GM19328 (cell line): Measurements from ENCODE around the gene GRID1.

Experiments
- ATAC-seq: cut with Tn5 transposase; IDR thresholded peaks from one replicate; pipeline ENCODE4 v1.9.1; 2021; ENCODE audit warnings: mild to moderate bottlenecking, moderate library complexity; ENCODE audit not compliant: unreplicated experiment

Gene GRID1

DNA sequence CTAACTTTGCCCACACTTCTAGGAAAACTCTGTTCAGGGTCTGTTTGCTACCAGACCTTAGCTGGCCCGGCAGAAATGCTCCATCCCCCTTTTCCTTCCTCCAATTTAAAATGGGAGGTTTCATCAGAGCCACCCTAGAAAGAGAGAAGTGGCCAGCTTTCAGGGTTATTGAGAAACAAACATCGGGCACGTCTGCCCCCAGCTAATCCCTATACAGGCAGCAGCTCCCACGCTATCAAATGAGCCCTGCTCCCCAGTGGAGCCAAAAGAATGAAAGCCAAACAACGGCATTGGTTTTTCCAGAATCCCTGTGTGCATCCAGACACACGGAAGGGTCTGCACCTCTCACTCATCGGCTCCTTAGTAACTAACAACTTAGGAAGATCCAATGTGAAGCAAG, 132.5 kb downstream of the GRID1 start:
- no peak for ATAC-seq

DNA sequence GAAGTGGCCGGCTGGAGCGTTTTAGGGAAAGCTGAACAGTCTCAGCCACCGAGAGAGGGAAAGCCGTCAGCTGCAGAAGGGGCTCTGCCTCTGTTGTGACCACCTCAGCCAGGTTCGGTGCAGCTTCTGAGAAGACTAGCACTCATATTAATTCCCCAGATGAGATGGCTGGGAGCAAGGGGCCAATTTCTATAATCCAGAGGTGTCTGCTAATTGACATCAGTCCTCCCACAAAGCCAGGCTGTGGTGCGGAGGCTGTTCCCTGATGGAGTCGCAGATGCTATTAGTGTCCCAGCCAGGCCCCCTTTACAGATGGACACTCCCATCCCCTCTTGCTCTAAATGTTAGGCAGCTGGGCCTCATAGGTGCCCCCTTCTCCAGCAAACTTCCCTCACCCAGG, 133.5 kb downstream of the GRID1 start:
- ATAC-seq = no peak

DNA sequence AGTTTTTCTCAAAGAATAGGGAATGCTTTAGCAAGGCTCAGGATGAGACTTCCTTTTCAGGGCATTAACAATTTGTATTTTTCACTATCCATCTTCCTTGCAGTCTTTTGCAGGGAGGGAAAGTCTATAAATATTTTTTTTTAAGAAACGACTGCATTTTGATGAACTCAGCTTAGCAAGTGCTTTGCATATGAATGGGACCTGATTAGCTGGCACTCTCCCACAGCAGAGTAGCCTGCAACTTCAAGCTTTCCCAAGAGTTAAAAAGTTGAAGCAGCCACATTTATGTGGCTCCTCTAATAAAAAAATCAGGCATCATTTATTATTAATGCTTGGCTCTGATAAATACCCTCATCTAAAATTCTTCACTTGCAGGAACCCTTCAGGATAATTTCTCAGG, 134.0 kb downstream of the GRID1 start:
- no peak for ATAC-seq

DNA sequence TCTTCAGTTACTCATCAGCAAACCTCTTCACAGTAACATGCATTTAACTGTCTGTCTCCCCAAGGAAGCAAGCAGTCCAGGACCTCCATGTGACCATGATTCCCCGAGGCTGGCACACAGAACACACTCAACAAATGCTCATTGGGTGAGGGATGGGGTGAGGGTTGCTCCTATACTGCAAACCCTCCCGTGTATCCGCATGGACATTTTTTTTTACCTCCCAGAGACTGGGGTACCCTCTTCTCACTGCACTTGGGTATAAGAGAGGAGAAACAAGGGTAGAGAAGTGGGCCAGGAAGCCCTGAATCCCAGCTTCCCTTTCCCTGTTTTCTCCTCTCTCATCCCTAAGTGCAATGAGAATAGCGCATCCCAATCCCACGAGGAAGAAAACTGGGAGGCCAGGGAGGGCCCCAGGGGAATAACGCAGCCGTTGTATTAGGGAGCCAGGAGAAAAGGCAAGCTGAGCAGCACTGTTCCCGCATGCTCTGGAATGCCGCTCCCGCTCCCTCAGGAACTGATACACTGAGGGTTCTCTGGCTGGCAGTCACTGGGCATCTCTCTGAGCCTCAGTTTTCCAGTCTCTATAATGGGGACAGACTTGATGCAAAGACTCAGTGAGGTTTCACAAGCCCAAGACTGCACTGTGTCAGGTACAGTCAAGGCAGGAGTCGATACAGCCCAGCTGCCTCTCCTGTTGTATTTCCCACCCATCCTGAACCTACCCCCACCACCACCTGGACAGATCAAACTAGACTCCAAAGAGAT, 134.6 kb downstream of the GRID1 start:
- no peak for ATAC-seq

DNA sequence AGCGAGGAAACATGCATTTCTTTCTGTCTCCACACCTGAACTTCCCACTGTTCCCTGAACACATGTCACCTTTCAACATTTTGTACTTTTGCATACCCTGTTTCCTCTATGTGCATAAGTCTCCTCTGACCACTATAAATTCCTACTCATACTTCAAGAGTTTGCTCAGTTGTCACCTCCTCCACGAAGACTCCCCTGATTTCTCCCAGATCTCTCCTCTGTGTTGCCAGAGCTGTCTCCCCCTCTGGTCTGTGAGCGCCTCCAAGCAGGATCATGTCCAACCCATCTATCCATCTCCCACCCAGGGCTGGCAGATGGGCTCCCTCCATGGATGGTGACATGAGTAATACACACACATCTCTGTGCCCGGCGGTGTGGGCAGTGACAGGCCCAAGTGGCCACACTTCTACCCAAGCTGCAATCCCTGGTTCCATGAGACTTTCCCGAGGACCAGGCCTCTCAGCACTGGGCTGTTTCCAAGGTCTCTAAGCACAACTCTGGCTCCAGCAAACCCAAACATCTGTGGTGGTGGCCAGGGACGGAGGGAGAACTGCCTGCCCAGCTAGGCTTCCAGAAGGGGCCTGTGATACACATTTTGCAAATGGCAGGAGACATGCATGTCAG, 135.9 kb downstream of the GRID1 start:
- ATAC-seq = no peak

DNA sequence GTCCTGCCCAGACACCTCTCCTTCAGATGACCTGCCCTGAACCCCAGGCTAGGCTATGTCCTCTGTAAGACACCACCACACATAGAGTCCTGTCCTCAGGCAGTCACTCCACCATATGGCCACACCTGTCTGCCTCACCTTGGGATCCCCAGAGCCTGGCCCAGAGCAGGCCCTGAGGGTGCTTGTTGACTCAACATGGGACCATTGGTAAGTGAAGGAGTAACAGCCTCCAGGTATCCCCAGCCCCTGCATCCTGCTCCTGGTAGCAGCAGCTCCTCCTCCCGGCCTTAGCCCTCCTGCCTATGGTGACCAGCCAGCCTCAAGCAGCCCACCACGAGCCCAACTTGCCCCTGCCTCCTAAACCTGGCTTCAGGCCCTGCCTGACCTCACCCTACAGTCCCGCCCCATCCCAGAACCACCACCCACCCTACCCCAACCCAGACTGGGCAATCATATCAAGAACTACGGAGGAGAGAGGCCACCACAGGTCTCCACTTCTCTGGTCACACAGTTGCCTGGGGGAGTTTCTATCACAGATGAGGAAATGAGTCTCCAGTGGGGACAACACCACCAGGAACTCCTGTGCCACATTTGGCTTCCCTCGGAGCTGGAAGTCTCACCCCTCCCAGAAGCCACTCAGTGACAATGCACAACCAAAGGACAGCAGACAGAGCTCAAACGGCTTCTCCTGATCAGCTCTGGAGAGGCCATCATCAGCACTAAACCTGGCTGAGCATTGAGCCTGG, 136.6 kb downstream of the GRID1 start:
- no peak for ATAC-seq

DNA sequence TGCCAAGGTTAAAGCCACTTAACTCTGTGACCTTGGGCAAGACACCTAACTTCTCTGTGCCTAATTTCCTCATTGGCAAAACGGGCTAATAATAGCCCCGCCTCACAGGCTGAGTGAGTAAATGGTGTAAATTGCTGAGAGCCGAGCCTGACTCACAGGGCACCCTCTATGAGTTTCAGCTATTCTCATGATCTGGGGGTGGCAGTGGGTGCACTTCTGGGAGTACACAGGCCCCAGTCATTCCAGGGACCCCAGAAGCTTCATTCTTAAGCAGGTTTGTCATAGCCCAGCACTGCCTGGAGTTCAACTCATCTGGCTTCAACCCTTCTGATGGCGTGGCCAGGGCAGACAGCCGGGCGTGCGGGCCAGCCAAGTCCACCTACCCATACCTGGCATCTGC, 137.2 kb downstream of the GRID1 start:
- no peak for ATAC-seq

DNA sequence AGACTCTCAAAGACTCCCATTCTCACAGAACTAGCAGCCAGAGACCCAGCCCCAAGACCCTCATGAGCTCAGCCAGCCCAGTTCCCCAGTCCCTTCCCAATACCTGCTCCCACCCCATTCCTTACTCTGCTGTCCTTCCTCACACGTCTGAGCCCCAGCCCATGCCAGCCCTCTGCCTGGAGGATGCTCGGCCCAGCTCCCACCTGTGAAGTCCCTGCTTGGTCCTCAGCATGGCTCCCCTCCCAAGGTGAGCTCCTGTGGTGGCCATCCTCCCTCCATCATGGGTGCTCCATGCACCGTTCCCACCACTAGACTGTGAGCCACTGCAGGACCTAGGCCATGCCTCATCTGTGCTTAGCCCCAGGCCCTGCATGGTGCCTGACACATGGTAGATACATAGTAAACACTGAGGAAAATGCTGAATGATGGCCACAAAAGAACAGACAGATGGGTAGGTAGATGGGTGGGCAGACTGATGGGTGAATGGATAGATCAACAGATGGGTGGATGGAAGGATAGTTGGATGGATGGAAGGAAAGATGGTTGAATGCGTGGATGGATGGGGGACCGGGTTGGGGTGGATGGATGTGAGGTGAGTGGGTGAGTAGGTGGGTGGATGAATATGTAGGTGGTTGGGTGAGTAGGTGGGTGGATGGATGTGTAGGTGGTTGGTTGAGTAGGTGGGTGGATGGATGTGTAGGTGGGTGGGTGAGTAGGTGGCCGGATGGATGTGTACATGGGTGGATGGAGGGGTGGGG, 138.9 kb downstream of the GRID1 start:
- no peak for ATAC-seq

DNA sequence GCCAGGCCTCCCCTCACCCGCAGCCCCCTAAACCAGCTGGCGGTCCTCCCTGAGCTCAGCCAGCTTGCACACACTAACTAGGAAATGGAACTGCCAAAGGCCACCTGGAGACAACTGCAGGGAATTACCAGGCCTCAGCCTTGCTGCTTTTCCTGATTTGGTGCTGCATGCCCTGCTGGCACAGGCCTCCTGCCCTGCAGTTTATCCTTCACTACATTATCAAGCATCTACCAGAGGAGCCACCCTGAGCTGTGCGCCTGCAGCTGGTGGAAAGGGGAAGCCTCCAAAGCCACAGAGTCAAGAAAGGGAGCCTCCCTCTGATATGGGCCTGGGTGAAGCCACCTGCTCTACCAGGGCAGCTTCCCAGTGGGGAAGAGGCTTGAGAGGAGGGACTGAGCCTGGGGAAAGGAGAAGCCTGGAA, 139.8 kb downstream of the GRID1 start:
- no peak for ATAC-seq

DNA sequence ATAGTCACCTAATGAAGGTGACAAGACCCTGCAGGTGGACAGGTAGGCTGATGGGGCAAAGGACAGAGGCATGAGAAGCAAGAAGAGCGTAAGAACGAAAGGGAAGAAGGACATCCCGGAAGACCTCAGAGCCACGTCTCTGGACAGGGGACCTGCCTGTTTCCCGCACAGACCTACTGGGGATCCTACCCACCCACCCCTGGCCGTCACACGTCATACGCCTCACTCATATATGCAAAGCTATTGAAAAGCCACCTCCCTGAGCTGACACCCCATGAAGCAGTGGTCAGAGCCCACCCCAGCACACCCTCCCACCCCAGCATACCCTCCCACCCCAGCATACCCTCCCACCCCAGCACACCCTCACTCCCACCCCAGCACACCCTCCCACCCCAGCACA, 140.6 kb downstream of the GRID1 start:
- ATAC-seq = no peak

DNA sequence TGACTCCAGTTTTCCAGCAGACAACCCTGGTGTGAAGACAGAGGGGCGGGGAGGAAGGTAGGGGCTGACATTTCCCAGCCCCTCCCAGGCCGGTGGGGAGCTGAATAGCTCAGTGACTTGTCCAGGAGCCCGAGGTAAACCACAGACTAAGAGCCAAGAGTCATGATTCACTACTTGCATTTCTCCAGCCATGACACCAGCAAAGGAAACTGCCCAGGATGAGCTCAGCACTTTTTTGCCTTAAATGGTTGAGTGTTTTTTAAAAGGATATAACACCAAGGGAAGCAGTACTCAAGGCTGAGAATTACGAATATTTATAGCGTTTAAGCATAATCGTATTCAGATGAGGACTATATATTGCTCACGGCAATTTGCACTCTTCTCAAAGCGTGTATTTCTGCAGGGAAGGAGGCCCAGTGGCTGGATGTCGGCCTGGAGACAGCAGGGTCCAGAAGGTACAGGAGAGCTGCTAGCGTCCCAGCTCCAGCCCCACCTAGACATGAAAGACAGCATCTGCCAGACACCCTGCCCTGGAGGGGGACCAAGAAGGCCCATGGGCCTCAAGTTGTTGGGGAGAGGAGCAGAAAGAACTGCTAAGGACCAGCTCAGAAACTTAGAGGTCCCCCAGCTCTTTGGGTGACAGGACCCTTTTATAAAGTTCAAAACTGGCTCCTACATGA, 141.4 kb downstream of the GRID1 start:
- no peak for ATAC-seq

DNA sequence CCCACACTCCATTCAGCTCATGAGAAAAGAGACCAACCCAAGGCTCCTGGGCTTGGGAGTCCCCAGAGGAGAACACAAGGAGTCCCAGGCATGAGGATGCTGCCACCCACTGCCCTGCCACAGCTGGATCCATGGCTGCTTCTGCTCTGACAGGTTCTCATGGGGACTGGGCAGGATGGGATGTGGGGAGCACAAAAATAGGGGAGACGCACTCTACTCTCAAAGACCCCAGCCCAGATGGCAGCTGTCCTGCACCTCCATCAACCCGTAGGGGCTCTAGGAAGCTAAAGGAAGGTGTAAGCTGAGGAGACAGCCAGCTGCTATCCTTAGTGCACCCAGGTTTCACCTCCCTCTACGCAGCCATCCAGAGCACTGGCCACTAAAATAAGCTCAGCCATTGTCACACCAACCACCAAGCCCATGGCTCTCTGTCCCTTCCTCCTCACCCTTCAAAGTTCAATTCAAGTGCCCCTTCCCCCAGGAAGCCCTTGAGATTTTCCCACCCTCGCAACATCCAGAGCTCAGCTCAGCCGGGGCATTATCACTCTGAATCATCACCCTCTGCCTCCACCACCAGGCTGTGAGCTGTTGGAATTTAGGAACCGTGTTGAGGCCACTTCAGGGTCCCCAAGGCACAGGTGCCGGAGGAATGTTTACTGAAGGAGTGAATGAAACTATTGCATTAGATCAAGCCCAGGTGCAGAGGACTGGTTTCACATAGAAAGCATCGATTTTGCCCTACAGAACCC, 142.1 kb downstream of the GRID1 start:
- no peak for ATAC-seq

DNA sequence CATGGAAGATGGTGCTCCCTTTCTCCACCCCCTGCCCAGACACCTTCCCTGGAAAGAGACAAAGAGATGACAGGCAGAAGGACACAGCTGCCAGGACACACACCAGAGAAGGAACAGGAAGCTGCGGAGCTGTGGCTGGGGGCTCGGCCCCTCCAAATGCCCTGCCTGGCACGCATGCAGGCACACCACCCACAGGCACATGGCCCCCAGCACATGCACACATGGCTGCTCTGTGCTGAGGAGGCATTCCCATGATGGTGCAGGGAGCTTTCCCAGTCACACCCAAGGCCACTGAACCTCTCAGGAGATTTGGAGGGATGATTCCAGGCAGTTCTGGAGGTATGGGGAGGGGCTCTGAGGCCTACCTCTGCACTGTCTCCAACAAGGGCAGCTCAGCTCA, 143.3 kb downstream of the GRID1 start:
- no peak for ATAC-seq

DNA sequence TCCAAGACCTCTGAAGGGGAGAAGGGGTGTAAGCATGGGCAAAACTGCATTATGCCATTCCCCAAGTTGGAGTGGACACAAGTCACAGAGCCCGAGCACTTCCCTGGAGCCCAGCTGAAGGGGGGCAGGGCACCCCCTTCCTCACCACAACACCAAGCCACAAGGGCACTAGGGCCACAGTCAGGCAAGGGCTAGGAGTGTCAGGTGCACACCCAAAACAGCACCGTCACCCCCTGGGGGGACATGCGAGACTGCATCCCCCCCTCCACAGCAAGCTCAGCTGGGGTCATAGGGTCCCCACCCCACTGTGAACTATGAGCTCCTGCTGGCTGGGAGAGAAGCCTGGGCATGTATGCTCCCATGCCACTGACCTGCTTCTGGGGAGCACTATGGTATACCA, 143.9 kb downstream of the GRID1 start:
- no peak for ATAC-seq

DNA sequence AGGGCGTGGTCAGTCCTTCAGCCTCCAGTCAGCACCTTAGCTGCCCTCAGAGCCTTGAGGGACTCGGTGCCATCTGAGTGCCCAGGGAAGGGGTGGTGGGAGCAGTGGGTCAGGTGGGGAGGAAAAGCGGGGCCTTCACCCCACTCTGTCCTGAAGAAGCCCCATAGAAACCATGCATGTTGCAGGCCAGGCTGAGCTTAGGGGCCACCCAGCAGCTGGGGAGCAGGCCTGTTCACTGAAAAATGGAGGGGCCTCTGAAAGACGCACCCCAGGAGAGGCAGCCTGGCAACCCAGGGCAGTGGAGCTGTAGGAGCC, 144.3 kb downstream of the GRID1 start:
- ATAC-seq = no peak

DNA sequence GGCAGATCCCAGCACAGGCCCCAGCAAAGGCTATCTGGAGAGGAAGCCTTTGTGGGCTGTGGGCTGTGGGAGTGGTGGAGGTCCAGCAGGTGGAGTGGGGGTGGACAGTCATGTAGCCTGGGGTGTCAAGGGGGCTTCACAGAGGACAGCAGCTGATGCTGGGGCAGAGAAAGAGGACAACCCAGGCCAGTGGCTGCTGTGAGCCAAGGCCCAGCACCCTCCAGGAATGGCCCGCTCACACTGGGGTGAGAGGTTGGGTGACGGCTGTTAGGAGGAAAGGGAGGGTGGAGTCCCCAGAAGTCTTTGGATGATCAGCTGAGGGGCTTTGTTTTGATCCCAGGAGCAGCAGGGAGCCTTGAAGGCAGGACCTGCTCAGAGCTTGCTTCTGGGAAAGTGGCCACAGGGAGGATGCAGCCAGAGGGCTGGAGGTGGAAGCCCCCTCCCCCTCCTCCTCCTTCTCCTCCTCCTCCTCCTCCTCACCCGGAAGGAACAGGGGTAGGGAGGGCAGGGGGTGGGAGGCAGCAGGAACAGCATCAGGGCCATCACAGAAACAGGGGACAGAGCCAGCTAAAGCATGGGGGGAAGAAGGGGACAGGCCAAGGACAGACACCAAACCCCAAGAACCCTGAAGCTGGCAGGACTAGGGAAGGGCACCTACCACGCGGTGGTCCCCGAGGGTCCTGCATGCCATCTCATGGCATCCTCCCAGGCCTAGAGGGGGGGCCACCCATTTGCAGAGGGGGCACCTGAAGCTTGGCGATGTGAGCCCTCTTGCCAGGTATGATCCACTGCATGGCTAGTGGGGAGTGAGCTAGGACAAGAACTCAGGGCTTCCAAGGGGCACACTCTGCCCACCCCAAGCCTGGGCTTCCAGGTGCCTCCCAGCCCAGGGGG, 144.9 kb downstream of the GRID1 start:
- ATAC-seq = no peak

DNA sequence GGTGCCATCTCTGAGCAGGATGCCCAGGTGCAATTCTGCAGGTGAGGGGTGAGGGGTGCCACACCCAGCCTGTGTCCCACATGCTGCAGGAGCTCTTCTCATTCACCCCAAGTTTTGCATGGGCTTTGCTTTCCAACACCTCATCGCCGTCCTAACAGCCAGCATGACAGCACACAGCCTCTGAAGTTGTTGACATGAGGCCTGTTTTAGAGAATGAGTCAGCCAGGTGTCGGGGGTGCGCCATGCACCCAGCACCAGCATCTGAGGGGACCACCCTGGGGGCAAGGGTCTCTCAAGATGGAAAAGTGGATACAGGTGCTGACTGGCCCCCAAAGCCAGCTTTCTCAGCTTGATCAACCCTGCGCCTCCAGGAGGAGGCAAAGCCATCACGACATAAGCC, 146.0 kb downstream of the GRID1 start:
- ATAC-seq = no peak

DNA sequence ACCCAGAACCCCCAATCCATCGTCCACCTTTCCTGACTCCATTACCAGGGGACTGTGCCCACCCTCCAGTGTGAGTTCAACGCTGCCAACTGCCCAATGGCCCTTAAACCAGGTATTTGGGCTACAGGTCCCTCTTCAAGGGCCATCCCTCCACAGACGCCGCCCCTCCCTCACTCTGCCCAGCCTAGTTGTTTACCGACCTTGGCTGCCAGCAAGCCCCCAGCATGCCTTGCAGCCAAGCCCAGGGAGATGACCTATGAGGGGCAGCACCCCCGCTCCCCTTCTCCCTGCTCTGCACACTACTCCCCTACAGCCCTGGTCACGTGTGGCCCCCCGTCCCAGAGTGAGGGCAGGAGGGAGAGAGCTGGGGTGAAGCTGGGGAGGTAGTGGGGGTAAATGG, 147.3 kb downstream of the GRID1 start:
- ATAC-seq = no peak

DNA sequence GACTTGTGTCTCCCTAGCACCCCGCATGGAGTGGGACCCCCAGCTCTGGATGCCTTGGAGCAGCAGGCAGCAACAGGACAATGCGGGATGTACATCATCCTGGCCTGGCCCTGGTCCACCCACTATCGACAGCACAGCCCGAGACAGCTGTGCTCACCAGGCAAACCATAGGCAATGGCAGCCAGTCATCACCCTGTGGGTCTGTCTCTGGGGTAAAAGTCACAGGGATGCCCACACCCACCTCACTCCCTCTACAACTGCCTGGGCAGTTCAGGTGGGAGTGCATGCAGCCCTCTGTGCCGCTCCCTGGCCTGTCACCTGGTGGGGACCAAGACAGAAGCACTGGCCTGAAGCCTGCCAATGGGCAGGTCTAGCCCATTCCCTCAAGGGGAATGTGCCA, 147.8 kb downstream of the GRID1 start:
- no peak for ATAC-seq
